ENCODE data around the gene PIGU. TPM values are rescaled to one million over a fixed set of nuclear protein-coding genes. Genes with fewer than 3 reads are reported as not detected.
A peak's percentile ranks its signal among the peaks of the same experiment; 100 is the strongest.

The PIGU gene
- total RNA-seq, 4 donors from 2014 or later, result 20.6 to 31.5 (median 27.7) TPM

DNA sequence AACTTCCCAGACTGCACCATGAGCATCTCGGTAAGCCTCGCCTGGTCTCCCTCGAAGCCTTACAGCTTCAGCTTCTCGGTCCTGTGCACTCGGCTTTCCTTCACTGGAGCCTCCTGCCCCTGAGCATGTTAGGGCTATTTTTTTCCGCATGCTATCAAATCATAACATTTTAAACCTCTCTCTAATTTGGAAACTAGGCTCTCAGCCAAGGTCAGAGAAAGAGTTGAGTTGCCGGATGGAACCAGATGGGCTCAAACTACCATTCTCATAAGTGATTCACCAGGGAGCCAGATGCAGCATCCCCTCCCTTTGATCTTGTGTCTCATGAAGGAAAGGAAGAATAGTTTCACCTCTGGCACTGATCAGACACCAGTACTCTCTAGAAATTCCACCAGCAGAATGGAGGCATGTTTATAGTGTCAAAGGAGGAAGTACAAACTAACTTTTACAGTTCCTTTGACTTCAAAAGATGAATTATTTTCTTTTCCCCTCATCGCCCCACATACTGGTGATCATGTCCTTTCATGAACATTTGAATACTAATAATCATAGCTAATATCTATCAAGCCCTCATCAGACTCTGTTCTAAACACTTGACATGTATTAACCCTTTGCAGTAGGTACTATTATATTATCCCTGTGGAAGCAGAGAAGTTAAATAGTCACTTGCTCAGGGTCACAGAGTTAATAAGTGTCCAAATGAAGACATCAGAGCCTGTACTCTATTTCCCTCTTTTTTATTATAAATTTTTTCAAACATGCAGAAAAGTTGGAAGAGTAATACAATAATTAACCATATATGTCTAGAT lies 71.7 kb downstream of the PIGU start:
- Histone ChIP-seq H3K27me3 (no peaks in the 10 kb centered on the region), H3K4me1 (peaks cover 0 to 20% (median 2%) of the 10 kb centered on the region in 4 donors), H3K4me3 (no peak overlapping the region), H3K27ac (peak overlapping the region in 3 of 4 donors; percentile 15 to 70 (median 31)), H3K36me3 (peaks cover 0 to 18% (median 0%) of the 10 kb centered on the region in 3 donors), H3K9me3 (no peaks in the 10 kb centered on the region)
- 44 to 55% methylated on average over 8 of the region's 8 CpGs for WGBS, 2 donors
- no peak for TF ChIP-seq POLR2A (IDR thresholded peaks at IDR 0.05)
- TF ChIP-seq EP300 (IDR thresholded peaks at IDR 0.05), result no peak
- TF ChIP-seq, protein P1, sequence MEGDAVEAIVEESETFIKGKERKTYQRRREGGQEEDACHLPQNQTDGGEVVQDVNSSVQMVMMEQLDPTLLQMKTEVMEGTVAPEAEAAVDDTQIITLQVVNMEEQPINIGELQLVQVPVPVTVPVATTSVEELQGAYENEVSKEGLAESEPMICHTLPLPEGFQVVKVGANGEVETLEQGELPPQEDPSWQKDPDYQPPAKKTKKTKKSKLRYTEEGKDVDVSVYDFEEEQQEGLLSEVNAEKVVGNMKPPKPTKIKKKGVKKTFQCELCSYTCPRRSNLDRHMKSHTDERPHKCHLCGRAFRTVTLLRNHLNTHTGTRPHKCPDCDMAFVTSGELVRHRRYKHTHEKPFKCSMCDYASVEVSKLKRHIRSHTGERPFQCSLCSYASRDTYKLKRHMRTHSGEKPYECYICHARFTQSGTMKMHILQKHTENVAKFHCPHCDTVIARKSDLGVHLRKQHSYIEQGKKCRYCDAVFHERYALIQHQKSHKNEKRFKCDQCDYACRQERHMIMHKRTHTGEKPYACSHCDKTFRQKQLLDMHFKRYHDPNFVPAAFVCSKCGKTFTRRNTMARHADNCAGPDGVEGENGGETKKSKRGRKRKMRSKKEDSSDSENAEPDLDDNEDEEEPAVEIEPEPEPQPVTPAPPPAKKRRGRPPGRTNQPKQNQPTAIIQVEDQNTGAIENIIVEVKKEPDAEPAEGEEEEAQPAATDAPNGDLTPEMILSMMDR (IDR thresholded peaks at IDR 0.05), result no peak
- no peak for DNase-seq (ENCODE audit: low spot score in 2 of 2)

DNA sequence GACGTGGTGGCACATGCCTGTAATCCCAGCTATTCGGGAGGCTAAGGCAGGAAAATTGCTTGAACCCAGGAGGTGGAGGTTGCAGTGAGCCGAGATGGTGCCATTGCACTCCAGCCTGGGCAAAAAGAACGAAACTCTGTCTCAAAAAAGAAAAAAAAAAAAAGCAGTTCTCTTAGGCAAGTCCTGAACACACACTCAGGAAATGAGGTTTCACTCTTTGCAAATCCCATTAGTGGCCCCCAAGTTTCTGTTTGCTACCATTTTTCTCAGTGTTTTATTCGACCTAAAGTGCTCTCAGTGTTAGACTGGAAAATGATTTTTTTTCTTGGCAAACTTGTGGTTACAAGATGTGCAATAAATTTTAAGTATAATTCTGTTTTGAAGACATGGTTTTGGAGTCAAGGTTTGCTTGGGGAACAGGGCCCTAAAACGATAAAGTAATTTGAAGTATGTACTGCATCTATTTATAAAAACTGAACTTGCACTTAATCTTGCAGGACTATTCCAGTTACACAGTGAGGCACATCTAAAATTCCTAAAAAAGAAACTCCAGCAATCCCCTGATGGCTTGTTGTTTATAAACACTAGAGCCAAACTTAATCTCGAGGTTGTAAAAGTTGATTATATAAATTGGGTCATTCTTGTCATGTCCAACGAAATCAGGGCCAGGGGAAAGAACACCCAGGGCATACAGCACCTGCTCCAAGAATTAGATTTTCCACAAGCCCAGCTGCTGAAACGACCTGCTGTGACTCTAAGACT lies 75.8 kb downstream of the PIGU start:
- no peak overlapping the region for H3K4me3 ChIP-seq
- DNase-seq (ENCODE audit: low spot score in 2 of 2), result no peak
- H3K27ac ChIP-seq, result peak overlapping the region in 2 of 4 donors; percentile 15 to 69

GRCh38 chr20:34595377-34596184 lies 81.3 kb downstream of the PIGU start:
- Histone ChIP-seq H3K4me1 (no peaks in the 10 kb centered on the region), H3K27me3 (no peaks in the 10 kb centered on the region), H3K27ac (no peak overlapping the region), H3K36me3 (no peaks in the 10 kb centered on the region), H3K4me3 (no peak overlapping the region), H3K9me3 (no peaks in the 10 kb centered on the region)
- TF ChIP-seq EP300 (IDR thresholded peaks at IDR 0.05) (no peak), POLR2A (IDR thresholded peaks at IDR 0.05) (no peak)
- TF ChIP-seq, protein P1 (IDR thresholded peaks at IDR 0.05), result no peak
- DNase-seq (ENCODE audit: low spot score in 2 of 2), result no peak
- 81 to 87% methylated on average over 9 of the region's 9 CpGs for WGBS, 2 donors

More for the DNA sequence above, 75.8 kb downstream of the PIGU start:
- TF ChIP-seq EP300 (IDR thresholded peaks at IDR 0.05) (no peak), POLR2A (IDR thresholded peaks at IDR 0.05) (no peak)
- TF ChIP-seq, protein P1 (IDR thresholded peaks at IDR 0.05), result no peak
- no peaks in the 10 kb centered on the region for H3K9me3 ChIP-seq
- peaks cover 0 to 11% (median 0%) of the 10 kb centered on the region in 3 donors for H3K36me3 ChIP-seq
- WGBS, 2 donors, result 57 to 65% methylated on average over 9 of the region's 9 CpGs
- H3K27me3 ChIP-seq, result no peaks in the 10 kb centered on the region
- H3K4me1 ChIP-seq, result peaks cover 0 to 20% (median 2%) of the 10 kb centered on the region in 4 donors

- no peaks in the 10 kb centered on the region for H3K9me3 ChIP-seq
- H3K4me3 ChIP-seq, result no peak overlapping the region
- no peaks in the 10 kb centered on the region for H3K27me3 ChIP-seq
- TF ChIP-seq, protein P1 (IDR thresholded peaks at IDR 0.05), result no peak
- TF ChIP-seq POLR2A (IDR thresholded peaks at IDR 0.05), result no peak
- no peak for TF ChIP-seq EP300 (IDR thresholded peaks at IDR 0.05)
- H3K27ac ChIP-seq, result no peak overlapping the region
- DNase-seq (ENCODE audit: low spot score in 2 of 2), result no peak
- peaks cover 2 to 48% (median 4%) of the 10 kb centered on the region in 3 donors for H3K36me3 ChIP-seq
- H3K4me1 ChIP-seq, result peaks cover 0 to 22% (median 10%) of the 10 kb centered on the region in 4 donors
- 93 to 95% methylated on average over 9 of the region's 9 CpGs for WGBS, 2 donors
Measured at GRCh38 chr20:34586488-34587163, 90.3 kb downstream of the PIGU start.
